Upper lobe of left lung (tissue), 6 donors: ENCODE measurements around the gene GNPAT. TPM values are rescaled to one million over a fixed set of nuclear protein-coding genes. Genes with fewer than 3 reads are reported as not detected.

Experiments used
- ATAC-seq, 2 donors: fragments of 200-7000 bp; cut with Tn5 transposase; one replicate each; pipeline ENCODE4 v1.9.1; 2022; ENCODE audit warnings: mild to moderate bottlenecking in 2 of 2, moderate library complexity in 2 of 2; ENCODE audit not compliant: low FRiP score in 2 of 2
- DNase-seq, 2 donors: peaks; one replicate each; pipeline ENCODE4 v3.0.0-alpha.2; 2019 to 2020
- H3K27ac ChIP-seq, 4 donors: fragments of 200-600 bp; sonication (generic); one replicate each; pipeline ENCODE4 v1.5.1; 2016 to 2019
- H3K27me3 ChIP-seq, 4 donors: fragments of 200-600 bp; sonication (generic); one replicate each; pipeline ENCODE4 v1.5.1; 2017 to 2019
- H3K36me3 ChIP-seq, 4 donors: fragments of 200-600 bp; sonication (generic); one replicate each; pipeline ENCODE4 v1.5.1; 2016 to 2019
- H3K4me1 ChIP-seq, 4 donors: fragments of 200-600 bp; sonication (generic); one replicate each; pipeline ENCODE4 v1.5.1; 2018 to 2019
- H3K4me3 ChIP-seq, 4 donors: fragments of 200-600 bp; sonication (generic); one replicate each; pipeline ENCODE4 v1.5.1; 2017 to 2019; ENCODE audit warnings: mild to moderate bottlenecking in 2 of 4, moderate library complexity in 1 of 4
- H3K9me3 ChIP-seq, 4 donors: fragments of 200-600 bp; sonication (generic); one replicate each; pipeline ENCODE4 v1.5.1; 2018 to 2019
- CTCF ChIP-seq, 6 experiments: fragments of 450-650 bp in 4 of 6; fragments of 200-600 bp in 2 of 6; sonication (generic) in 2 of 6; IDR thresholded peaks; one replicate each; pipeline ENCODE4 v1.5.1; 2016 to 2019; ENCODE audit warnings: antibody characterized with exemption in 6 of 6
- EP300 ChIP-seq, 4 donors: sonication (generic); formaldehyde crosslinking; IDR thresholded peaks; one replicate each; pipeline ENCODE4 v1.5.1; 2017; ENCODE audit warnings: antibody characterized with exemption in 4 of 4, control low read depth in 2 of 4
- POLR2A ChIP-seq, 4 donors: fragments of 450-650 bp; IDR thresholded peaks; one replicate each; pipeline ENCODE4 v1.5.1; 2016 to 2017; ENCODE audit warnings: antibody characterized with exemption in 4 of 4, mild to moderate bottlenecking in 2 of 4
- POLR2AphosphoS5 ChIP-seq, 2 donors: sonication (generic); formaldehyde crosslinking; IDR thresholded peaks; one replicate each; pipeline ENCODE4 v1.5.1; 2017; ENCODE audit warnings: antibody characterized with exemption in 2 of 2
- WGBS, 2 donors: methylation state at CpG; one replicate each; pipeline ENCODE4 v1.1.5; 2017 to 2018; 5-methylcytosine and 5-hydroxymethylcytosine counted together
- total RNA-seq, 6 donors: library from RNA; depleted of rRNA in 4 of 6; stranded (reverse); fragments of >200 nt in 4 of 6; gene quantifications; one replicate each; pipeline versions ENCODE4 v1.1.0 to v1.2.1, GENCODE V29; 2016 to 2021
- donor health status: DM: no; HTN: no; CAD: no; lungs with moderate emphysema.
- donor health status: DM: no; HTN: yes; CAD: no; lungs with severe emphysema.

The GNPAT gene
- total RNA-seq, 6 donors from 2014 or later = 14.0 to 65.0 (median 30.5) TPM

GRCh38 chr1:231215681-231216385 lies 25.2 kb upstream of the GNPAT start:
- Histone ChIP-seq H3K36me3 (no peaks in the 10 kb centered on the region), H3K4me1 (peaks cover 0 to 8% (median 6%) of the 10 kb centered on the region in 4 donors), H3K4me3 (no peak overlapping the region), H3K27me3 (no peaks in the 10 kb centered on the region), H3K27ac (no peak overlapping the region), H3K9me3 (no peaks in the 10 kb centered on the region)
- no peak for TF ChIP-seq EP300 (IDR thresholded peaks at IDR 0.05)
- TF ChIP-seq POLR2A (IDR thresholded peaks at IDR 0.05) = no peak
- TF ChIP-seq POLR2AphosphoS5 (IDR thresholded peaks at IDR 0.05) = no peak
- TF ChIP-seq CTCF (IDR thresholded peaks at IDR 0.05) = no peak
- ATAC-seq = no peak
- WGBS, 2 donors = 79 to 82% methylated on average over 10 of the region's 10 CpGs
- no peak for DNase-seq

GRCh38 chr1:231216498-231216897 lies 24.5 kb upstream of the GNPAT start:
- Histone ChIP-seq H3K9me3 (no peaks in the 10 kb centered on the region), H3K27ac (no peak overlapping the region), H3K36me3 (no peaks in the 10 kb centered on the region), H3K27me3 (no peaks in the 10 kb centered on the region), H3K4me1 (peaks cover 0 to 2% (median 2%) of the 10 kb centered on the region in 4 donors), H3K4me3 (no peak overlapping the region)
- TF ChIP-seq EP300 (IDR thresholded peaks at IDR 0.05) (no peak), POLR2AphosphoS5 (IDR thresholded peaks at IDR 0.05) (no peak), CTCF (IDR thresholded peaks at IDR 0.05) (no peak), POLR2A (IDR thresholded peaks at IDR 0.05) (no peak)
- DNase-seq (no peak), ATAC-seq (no peak)
- 43 to 73% methylated on average over 4 of the region's 4 CpGs for WGBS, 2 donors

- no peak overlapping the region for H3K27ac ChIP-seq
- 89 to 96% methylated on average over 10 to 11 of the region's 11 CpGs for WGBS, 2 donors
- H3K4me1 ChIP-seq = no peaks in the 10 kb centered on the region
- H3K9me3 ChIP-seq = no peaks in the 10 kb centered on the region
- no peaks in the 10 kb centered on the region for H3K36me3 ChIP-seq
- ATAC-seq (no peak), DNase-seq (no peak)
- H3K4me3 ChIP-seq = no peak overlapping the region
- no peaks in the 10 kb centered on the region for H3K27me3 ChIP-seq
- TF ChIP-seq EP300 (IDR thresholded peaks at IDR 0.05) (no peak), POLR2AphosphoS5 (IDR thresholded peaks at IDR 0.05) (no peak), POLR2A (IDR thresholded peaks at IDR 0.05) (no peak), CTCF (IDR thresholded peaks at IDR 0.05) (no peak)
These were observed 24.0 kb upstream of the GNPAT start for GRCh38 chr1:231217056-231217455.

DNA sequence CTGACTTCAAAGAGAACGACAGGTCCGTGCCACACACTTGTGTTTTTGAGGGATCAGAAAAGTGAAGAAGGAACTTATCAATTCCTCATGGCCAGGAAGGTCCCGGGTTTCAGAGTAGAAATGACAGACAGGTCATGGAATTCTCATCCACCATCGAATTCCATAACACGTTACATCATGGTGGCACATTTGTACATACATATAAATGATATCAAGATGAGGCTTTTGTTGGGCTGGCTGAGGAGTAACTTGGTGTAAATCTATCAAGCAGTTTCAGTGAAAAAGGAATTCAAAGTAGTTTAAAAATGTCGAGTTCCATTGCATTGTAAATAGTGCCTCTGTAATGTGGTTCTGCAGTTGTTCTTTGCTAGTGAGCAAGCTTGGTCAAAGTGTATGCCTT lies 22.9 kb upstream of the GNPAT start:
- TF ChIP-seq CTCF (IDR thresholded peaks at IDR 0.05) (no peak), POLR2A (IDR thresholded peaks at IDR 0.05) (no peak), EP300 (IDR thresholded peaks at IDR 0.05) (no peak), POLR2AphosphoS5 (IDR thresholded peaks at IDR 0.05) (no peak)
- Histone ChIP-seq H3K4me1 (no peaks in the 10 kb centered on the region), H3K27me3 (no peaks in the 10 kb centered on the region), H3K27ac (no peak overlapping the region), H3K4me3 (no peak overlapping the region), H3K36me3 (peaks cover 0 to 4% (median 0%) of the 10 kb centered on the region in 4 donors), H3K9me3 (no peaks in the 10 kb centered on the region)
- WGBS, 2 donors = 74 to 75% methylated on average over 6 of the region's 6 CpGs
- ATAC-seq = no peak
- no peak for DNase-seq
